T-helper 2 cell (primary cell): ENCODE measurements around the gene GPR89B.
"Not testable (repeated sequence)": the region's sequence is repeated elsewhere in the genome, so short reads cannot be mapped to it uniquely, and the experiment has no call there.

Experiments
- DNase-seq, 5 experiments: peaks; one replicate each; pipeline versions ENCODE4 v3.0.0 to v3.0.0-alpha.2; 2012 to 2022

The GPR89B gene

DNA sequence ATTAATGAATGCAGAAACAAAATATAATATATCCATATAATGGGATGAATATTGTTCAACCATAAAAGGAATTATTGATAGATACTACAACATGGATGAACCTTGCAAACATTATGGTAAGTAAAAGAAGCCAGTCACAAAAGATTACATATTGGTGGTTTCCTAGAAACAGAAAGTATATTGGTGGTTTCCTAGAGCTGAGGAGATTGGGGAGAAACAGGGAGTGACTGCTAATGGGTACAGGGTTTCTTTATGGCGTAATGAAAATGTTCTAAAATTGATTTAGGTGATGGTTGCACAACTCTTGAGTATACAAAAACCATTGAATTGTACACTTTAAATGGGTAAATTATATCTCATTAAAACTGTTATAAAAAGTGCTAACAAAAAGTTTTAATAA, 14.3 kb downstream of the GPR89B start:
- not testable (repeated sequence) for DNase-seq

DNA sequence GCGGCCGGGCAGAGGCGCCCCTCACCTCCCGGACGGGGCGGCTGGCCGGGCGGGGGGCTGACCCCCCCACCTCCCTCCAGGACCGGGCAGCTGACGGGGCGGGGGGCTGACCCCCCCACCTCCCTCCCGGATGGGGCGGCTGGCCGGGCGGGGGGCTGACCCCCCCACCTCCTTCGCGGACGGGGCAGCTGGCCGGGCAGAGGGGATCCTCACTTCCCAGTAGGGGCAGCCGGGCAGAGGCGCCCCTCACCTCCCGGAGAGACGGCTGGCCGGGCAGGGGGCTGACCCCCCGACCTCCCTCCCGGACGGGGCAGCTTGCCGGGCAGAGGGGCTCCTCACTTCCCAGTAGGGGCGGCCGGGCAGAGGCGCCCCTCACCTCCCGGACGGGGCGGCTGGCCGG, 21.3 kb downstream of the GPR89B start:
- DNase-seq, result not testable (repeated sequence)

DNA sequence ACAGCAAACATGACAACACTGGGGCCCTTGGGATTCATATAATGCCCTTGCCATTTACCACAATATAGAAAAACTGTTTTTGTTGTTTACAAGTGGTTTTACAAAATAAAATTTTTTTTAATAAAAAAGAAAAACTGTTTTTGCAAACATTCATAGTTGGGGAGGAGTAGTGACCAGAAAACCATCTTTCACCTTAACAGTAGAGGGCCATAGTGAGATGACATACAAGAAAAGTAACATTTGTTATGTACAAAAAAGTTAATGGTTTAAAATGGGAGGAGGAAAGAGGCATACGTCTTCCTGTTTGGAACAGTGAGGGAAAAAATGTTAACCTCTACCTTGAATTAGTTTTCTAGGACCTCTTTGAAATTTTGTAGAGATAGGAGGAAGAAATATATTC, 30.7 kb downstream of the GPR89B start:
- DNase-seq, result not testable (repeated sequence)

DNA sequence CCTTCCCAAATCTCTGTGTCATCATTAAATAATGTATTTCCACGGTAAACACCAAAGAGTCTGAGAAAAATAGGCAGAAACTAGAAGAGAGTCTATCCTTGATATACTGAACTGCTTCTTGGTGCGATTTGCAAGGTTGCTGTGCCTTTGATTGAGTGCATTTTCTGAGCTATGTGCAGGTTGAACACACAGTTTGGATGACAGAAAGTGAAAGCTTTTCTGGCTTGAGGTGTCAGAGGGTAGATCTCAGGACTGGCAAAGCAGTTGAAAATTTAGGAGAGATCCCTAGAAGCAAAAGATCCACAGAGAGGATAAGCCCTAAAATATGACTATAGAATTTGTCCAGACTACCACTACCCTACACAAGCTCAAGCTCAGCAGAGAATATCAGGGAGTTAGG, 31.5 kb downstream of the GPR89B start:
- not testable (repeated sequence) for DNase-seq

DNA sequence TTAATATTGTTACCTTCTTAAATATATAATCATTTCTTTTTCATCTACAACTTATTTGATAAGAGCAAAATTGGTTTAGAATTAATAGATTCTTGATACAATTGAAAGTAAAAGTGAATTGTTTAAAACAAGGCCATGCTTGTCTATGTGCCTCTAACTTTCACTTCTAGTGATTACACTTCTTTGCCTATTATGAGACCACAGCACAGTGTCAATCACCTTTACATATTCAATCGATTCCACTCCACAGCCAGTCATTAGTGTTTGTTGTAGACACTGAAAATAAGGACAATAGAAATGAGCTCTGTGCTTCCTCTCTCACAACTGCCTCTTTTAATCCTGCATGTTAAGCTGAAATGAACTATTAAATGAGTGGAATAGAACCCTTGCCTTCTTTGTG, 36.4 kb downstream of the GPR89B start:
- not testable (repeated sequence) for DNase-seq

DNA sequence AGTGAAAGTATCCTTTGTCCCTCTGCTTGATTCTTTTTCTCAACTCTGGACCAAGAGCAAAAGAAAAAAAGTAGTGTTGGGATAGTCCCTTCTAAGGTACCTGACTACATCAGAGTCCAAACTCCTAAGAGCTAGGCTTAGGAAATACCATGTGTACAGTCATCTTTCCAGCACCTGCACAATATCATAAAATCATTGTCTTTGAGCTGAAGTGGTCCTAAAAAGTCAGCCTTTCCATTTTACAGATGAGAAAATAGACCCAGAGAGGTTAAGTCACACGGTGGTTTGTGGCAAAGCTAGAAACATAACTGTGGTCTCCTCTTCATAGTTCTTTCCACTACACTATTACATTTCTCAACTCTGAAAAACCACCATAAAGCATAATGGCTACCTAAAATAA, 38.4 kb downstream of the GPR89B start:
- not testable (repeated sequence) for DNase-seq

DNA sequence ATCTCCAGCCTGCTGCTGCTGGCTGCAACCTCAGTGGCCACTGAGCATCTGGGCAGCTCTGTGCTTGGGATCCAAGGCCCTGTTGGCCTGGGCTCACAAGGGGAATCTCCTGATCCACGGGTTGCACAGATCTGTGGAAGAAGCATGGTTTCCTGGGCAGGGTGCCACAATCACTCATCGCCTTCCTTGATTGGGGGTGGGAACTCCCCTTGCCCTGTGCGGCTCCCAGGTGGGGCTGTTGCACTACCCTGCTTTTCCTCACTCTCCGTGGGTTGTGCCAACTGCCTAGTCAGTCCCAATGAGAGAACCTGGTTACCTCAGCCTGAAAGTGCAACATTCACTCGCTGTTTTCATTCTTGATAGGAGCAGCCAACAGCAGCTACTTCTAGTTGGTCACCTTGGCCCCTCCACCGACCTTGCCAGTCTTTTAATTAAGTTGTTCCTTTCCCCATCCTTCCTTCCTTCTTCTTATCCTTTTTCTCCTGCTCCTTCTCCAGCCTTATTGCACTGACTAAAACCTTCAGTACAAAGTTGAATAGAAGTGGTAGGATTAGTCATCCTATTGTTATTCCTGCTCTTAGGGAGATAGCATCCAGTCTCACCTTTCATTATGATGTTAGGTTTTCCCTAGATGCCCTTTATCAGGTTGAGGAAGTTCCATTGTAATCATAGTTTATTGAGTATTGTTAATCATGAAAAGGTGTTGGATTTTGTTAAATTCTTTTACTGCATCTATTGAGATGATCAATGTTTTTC, 50.9 kb downstream of the GPR89B start:
- DNase-seq, result not testable (repeated sequence)

DNA sequence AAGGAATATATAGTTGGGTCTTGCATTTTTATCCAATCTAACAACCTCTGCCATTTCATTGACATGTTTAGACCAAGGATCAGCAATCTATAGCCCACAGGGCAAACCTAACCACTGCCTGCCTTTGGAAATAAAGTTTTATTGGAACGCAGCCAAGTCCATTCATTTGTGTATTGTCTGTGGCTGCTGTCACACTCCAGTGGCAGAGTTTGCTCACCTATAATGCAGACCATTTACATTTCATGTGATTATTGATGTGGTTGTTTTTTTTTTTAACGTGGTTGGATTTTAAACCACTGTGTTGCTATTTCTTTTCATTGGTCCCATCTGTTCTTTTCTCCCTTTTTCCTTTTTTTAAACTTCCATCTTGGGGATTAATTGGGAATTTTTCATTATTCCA, 57.2 kb downstream of the GPR89B start:
- peak in 1 of 5 experiments; percentile 43 for DNase-seq

DNA sequence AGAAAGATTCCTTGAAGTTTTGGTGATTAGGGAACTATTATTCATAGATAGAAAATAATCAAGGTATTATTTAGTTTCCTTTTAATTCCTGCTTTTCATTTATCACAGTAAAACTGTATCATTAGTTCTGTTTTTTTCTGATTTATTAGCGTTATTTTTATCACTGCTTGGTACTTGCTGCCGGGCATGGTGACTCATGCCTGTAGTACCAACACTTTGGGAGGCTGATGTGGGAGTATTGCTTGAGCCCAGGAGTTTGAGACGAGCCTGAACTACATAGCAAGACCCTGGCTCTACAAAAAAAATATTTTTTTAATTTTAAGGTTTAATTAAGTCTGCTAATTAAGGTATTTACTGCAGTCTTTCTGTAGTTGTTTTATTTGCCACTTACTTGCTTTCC, 59.7 kb downstream of the GPR89B start:
- DNase-seq, result not testable (repeated sequence)

DNA sequence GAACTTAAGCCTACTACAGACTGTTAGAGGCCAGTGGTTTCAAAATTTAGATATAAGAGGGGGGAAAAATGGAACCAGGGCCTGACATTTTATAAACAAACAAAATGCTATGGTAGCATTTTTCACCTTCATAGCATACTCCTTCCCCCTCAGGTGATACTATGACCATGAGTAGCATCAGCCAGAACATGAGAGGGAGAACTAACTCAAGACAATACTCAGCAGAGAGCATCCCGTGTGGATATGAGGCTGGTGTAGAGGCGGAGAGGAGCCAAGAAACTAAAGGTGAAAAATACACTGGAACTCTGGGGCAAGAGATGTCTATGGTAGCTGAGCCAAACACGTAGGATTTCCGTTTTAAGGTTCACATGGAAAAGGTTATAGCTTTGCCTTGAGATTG, 64.7 kb downstream of the GPR89B start:
- not testable (repeated sequence) for DNase-seq

DNA sequence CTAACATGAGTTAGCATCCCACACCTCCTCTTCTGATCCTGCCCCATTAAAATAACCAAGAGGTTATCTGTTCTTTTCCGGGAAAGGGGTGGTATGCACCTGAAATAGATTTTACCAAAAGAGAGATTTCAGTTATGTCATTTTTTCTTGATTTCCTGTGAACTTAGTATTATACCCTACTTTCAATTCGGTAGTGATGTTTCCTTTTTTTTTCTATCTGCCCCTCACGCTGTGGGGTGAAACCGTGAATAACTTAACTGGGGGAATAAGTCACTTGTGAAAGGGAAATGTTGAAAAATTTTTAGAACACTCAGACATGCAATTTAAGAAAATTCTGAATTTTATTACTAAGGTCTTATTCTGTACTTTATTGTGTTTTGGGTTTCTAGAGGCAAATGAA, 65.2 kb downstream of the GPR89B start:
- not testable (repeated sequence) for DNase-seq

DNA sequence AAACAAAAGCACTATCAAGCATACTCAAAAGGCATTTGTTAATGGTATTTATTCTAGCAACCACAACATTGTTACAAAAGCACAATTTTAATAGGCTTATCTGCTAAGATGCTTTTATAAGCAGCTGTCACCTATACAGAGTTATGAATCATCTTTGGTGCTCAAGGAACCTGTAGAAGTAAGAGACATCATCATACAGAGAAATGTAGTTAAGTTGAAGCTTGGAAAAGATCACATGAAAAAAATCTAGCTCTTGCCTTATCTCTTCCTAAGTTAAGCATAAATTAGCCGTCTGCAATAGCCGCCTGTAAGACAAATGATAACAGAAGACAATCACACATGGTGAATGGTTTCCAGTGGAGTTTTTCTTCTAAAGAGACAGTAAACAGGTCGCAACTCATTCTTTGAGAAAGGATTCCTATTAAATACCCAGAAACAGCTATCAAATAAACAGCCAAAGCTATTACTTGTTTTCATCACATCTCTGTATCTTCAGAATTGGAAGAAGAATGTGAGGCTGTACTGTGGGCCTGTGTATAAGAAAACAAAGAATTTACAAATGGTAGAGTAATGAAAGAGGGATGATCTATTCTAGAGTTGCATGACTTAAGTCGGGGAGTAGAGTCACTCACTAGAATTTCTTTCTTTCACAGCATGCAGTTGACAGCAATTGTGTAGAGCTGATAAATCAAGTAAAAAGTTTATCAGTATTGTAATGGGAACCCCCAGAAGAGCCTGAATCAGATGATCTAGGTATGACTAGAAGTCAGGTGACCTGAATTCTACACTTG, 65.8 kb downstream of the GPR89B start:
- not testable (repeated sequence) for DNase-seq

DNA sequence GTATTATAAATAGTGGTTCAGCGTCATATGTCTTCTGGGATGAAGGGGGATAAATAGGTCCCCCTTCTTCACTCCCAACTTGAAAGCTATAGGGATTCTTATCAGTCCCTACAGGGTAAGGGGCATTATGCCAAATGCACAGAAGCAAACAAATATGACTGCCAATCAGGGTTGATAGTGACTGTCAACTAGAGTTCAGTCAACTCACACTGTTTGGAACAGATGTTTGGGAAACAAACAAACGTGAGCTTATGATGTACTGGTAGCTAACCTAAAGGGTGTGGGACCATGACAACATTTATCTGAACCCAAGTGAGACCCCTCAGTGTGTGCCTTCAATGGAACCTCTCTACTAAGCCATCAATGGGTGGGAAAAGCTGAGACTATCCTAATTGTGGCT, 67.9 kb downstream of the GPR89B start:
- not testable (repeated sequence) for DNase-seq

DNA sequence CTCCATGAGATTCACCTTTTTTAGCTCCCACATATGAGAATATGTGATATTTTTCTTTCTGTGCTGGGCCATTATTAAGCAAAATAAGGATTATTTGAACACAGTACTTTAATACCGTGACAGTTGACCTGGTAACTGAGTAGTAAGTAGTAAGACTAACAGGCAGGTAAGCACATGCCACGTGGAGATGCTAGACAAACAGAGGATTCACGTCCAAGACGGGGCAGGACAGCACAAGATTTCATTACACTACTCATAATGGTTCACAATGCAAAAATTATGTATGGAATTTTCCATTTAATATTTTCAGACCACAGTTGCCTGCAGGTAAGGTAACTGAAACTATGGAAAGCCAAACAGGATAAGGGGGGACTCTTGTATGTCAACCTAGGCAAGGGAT, 79.5 kb downstream of the GPR89B start:
- DNase-seq, result not testable (repeated sequence)

DNA sequence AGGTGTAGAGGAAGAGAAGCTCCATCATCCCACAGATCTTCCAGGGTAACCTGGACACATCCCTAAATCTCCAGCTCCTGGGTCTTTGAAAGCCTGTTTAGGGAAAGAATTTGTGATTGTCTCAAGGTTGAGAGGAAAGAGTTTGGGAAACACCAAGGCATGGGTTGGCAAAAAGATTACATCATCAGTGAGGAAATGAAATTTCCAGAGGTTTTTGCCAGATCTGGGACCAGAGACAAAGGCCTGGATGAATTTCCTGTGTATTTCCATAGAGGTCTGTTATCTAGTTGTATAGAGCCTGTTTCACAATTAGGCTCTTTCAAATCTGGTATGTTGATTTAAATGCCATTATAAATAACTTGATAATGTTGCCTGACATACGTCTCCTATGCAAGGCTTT, 82.3 kb downstream of the GPR89B start:
- DNase-seq, result no peak

DNA sequence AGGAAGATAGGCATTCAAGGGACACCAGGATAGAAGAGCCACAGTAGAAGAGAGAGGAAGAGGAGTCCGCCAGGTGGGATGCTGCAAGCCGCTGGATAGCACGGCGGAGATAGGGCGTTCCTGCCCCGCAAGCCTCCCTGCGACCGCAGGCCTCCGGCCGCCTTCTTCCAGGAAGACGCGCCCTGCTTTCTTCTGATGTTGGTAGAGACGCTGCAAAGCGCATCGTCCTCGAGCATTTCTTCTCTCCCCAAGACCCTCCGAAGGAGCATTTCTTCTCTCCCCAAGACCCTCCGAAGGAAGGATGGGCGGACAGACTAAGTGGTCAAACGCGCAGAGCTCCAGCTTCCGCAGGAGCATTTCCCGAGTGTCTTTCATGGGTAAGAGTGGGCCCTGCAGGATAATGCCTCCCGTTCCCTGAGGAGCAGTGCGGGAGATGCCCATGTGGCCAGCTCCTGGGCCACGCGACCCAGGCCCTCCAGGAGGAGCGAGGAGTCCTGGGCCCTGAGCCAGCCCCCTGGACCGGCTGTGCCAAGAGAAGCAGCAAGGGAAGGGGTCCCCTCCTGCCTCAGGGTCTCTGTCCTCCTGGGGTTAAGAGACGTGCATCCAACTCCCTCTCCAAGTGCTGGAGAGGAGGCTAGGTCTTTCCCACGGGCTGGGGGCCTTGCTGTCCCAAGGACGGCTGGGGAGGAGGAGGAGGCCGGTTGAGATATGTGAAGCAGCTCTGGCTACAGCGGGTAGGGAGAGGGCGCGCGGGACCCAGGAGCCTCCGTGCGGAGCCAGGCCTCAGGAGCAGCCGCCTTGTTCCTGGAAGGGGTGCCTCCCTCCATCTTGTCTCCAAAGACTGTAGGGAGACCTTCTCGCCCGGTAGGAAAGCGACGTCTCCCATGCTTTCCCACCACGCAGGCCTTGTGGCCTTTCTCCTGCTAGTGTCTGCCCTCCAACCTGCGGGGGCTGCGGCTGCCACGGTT, 85.2 kb downstream of the GPR89B start:
- not testable (repeated sequence) for DNase-seq

DNA sequence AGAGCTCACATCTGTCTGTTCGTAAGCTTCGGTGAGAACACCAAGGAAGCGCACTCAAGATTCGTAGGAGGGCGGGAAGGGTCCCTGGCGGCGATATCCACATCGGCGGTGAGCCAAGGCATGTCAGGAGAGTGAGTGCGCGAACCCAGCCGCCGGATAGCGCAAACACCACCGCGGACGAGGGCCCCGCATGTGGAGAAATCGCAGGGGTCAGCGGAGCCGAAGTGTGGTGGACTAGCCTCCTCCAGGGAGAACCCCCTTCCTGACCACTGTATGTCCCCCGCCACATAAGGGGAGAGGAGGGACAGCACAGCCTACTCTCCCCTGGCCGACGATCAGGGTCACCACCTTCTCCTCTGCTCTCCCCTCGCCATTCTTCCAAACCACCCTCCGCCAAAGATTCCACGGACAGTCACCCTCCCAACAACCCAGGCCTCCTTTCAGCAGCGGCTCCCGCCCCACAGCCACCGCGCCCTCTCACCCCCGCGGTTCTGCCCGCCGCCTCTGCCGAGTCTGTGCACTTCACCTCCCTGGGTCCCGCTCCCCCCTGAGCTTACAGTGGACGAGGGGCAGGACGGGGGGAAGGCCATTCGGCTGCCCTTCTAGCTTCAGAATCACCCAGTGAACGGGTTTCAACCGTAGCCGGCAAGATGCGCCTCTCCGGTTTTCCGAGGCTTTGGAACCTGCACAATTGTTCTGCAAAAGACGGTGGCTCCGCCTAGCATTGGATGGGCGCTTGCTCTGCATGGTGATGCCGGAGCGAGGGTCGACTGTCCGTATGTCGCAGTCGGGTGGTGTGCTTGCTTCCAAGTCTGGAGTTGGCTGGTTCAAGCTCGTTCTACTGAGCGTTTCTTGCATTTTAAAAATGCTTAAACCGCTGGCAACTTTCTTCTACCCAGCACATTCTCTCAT, 86.3 kb downstream of the GPR89B start:
- DNase-seq, result not testable (repeated sequence)

DNA sequence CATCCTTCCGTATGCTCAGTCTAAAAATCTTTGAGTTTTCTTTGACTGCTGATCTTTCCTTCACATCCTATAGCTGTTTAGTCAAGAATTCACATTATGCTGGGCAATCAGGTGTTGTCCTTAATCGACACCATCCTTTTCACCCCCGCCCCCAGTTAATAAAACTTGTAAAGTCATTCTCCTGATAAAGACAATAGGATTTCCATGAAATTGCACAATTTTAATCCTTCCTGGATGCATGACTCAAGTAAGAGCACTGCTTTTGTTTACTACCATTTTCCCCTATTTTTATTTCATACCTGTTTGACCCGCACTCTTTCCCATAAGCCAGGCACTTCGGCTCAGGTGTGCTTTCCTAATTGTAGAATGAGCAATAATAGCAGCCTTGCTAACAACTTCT, 96.7 kb downstream of the GPR89B start:
- not testable (repeated sequence) for DNase-seq

DNA sequence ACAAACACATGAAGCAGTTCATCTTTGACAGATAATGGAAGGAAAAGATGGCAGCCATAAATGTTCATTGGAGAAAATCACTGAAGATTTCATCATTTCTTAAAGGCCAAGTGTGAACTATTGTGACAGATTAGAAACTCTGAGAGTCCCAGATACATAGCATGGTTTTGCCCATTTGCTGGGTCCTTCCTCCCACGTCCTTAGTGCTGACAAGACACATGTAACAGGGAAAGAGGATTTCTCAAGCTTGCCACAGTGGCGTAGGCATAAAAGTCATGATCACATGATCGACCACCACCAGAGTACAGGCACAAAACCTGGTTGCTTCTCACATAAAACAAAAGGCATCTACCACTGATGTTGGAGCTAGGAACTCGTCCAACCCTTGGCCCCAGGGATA, 98.8 kb downstream of the GPR89B start:
- DNase-seq, result not testable (repeated sequence)

DNA sequence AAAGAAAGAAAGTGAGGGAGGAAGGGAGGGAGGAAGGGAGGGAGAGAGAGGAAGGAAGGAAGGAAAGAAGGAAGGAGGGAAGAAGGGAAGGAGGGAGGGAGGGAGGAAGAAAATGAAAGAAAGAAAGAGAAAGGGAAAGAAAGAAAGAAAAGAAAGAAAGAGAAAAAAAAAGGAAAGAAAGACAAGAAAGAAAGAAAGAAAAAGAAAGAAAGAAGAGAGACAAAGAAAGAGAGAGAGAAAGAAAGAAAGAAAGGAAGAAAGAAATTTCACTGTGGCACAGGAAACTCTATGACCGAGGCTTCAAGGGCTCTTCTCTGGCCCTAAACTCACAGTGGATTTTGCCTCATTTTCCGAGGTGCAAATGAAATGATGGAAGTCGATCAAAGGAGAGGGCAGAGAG, 104.0 kb downstream of the GPR89B start:
- DNase-seq, result not testable (repeated sequence)

DNA sequence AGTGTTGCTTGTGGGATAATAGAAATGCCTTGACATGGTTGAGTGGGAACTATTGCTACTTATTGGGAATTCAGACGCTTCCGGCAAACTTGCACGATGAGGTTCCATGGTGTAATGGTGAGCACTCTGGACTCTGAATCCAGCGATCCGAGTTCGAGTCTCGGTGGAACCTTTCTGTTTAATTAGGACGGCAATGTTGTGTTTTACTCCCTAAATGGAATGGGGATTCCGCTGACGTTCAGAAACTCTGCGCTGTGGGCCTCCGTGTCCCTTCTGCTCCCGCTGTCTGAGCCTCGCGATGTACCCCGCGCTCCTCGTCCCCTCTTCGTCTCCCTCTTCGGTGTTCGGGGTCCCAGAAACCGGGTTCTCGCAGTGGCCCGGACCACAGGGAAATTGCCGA, 104.5 kb downstream of the GPR89B start:
- DNase-seq, result not testable (repeated sequence)

DNA sequence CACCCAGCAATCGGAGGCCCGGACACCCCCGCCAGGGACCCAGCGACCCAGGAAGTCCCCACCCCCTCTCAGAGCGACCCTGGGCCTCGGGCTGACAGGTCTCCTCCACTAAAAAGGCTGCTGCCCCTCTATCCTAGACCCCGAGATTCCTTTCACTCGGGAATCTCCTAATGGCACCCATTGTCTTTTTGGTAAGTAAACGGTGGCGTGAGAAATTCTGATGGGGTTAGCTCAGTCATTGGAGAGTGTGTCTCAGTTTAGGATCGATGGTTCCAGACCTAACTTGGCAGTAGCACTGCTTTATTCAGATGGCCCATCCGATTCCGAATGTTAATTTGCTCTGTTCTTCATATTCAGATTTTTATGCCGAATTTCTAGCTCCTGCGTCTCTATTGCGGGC, 104.9 kb downstream of the GPR89B start:
- not testable (repeated sequence) for DNase-seq
